UCSD-AML1 (cell line): ENCODE data around the gene AGFG1.

Experiments used
- DNase-seq: peaks from one replicate; lab custom pipeline; 2025; ENCODE audit not compliant: unreplicated experiment; lab: John Stamatoyannopoulos, UW

Gene AGFG1, protein sequence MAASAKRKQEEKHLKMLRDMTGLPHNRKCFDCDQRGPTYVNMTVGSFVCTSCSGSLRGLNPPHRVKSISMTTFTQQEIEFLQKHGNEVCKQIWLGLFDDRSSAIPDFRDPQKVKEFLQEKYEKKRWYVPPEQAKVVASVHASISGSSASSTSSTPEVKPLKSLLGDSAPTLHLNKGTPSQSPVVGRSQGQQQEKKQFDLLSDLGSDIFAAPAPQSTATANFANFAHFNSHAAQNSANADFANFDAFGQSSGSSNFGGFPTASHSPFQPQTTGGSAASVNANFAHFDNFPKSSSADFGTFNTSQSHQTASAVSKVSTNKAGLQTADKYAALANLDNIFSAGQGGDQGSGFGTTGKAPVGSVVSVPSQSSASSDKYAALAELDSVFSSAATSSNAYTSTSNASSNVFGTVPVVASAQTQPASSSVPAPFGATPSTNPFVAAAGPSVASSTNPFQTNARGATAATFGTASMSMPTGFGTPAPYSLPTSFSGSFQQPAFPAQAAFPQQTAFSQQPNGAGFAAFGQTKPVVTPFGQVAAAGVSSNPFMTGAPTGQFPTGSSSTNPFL

GRCh38 chr2:227471924-227472264 is at the start of gene AGFG1:
Gene AGFG1, plus strand, starts transcription at chr2:227472156. Its CDS starts 266 bp downstream, at chr2:227472422.
- peak; percentile 88 for DNase-seq

DNA sequence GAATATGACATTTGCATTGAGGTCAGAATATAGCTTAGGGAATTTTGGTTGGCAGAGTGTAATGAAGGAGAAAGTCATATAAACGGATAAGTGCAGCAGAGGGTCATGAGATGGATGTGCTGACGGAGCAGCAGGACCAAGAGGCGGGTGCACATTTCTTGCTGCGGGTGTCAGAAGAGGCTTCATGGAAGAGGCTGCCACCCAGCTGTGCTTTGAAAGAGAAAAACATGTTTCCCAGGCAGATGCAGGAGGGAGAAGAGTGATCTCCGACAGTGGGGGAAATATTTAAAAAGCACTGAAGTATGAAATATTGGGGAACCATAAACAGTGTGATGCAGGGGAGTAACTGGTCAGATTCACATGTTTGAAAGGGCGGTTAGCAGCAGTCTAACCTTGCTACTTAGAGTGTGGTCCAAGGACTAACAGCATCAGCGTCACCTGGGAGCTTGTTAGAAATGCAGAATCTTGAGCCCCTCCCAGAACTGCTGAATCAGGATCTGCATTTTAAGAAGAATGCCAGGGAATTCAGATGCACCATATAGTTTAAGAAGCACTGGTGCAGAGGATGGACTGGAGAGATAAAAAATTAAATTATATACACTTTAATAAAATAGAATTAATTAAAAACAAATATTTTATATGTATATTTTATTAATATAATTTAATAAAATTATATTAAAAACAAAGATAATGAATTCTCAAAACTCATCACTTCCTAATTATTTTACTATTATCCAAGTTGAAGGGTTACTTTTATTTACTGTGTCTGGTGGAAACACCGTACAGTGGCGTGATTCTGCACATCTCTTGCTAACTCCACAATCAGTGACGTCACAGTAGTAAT is 48.1 kb upstream of the AGFG1 start:
- DNase-seq: no peak

- DNase-seq: no peak
Observed at GRCh38 chr2:227428731-227429285, 43.1 kb upstream of the AGFG1 start.

DNA sequence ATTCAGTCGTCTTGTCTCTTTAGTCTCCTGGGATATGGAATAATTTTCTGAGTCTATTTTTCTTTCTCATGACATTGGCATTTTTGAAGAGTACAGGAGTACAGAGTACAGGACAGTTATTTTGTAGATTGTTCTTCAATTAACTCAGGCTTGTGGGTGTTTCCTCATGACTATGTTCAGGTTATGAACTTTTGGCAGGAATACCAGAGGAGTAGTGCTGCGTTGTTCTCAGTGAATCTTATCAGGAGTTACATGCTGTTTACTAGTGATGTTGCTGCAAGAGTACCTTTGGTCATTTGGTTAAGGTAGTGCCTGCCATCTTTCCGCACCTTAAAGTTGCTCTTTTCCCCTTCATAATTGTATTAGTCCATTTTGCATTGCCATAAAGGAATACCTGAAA is 41.3 kb upstream of the AGFG1 start:
- DNase-seq: no peak

DNA sequence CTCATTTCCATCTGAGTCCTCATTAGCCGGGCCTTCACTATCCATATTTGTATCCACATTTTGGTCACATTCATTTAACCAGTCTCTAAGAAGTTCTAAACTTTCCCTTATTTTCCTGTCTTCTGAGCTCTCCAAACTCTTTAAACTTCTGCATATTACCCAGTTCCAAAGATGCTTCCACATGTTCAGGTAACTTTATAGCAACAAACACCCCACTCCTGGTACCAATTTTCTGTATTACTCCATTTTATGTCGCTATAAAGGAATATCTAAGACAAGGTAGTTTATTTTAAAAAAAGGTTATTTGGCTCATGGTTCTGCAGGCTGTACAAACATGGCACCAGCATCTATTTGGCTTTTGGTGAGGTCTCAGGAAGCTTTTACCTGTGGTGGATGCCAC is 38.8 kb upstream of the AGFG1 start:
- DNase-seq: no peak

- no peak for DNase-seq
Observed at GRCh38 chr2:227436436-227437174, 35.4 kb upstream of the AGFG1 start.

DNA sequence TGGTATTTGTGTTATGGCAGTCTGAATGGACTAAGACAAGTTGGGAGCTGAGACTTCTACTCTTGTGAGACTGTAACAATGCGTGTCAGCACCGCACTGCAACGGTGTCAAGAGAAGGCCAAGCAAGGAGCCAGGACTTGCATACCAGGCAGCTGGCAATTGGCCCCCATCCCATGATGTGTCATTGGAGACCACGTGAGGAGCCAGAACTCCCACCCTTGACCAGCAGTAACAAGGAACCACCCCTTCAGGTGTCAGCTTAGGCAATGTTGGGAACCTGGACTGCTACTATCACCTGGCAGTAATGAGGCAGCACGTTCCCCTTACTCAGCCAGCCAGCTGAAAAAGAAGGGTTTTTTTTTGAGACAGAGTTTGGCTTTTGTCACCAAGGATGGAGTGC is 32.7 kb upstream of the AGFG1 start:
- no peak for DNase-seq

GRCh38 chr2:227442639-227443038 is 29.3 kb upstream of the AGFG1 start:
- no peak for DNase-seq

GRCh38 chr2:227443889-227444568 is 27.9 kb upstream of the AGFG1 start:
- DNase-seq: no peak

DNA sequence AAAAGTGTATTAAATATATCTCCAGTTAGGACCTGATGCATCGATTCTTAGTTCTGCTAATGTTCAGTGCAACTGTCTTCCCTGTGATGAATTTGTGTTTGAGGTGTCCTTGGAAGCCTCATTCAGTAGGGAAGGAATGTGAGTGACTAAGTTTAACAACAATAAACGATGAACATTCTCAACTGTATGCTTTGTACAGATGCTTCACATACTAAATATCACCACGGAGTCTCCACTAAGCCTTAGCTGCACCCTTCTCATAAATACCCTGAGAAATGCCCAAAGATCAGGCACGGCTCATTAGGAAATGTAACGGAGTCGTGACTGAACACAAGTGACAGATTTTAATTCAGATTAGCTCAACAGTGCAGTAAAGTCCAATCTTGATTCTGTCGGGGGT is 24.4 kb upstream of the AGFG1 start:
- DNase-seq: no peak

DNA sequence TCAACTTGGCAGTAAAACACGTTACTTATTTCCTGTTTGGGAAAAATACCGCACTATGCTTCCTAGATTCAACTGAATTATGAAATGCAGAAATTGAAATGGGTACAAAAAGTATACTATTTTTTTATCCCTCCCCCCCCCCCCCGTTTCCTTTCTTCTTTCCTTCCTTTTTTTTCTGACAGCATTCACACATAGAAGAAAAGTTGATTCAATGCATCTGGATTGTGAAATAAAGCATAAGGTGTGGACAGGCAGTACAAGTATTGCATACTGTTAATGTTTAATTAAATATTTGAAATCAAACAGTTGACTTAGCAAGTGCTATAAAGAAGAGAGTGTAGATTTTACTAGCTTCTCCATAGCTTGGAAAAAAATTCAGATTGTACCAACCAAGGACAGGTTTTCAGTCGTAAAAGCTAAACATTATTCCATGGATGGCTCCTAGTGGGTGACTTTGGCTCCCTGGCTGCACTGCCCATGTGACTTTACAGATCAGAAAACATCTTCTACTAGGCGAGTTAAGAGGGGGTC is 21.6 kb upstream of the AGFG1 start:
- no peak for DNase-seq

- DNase-seq: no peak
Observed at GRCh38 chr2:227450926-227451654, 20.9 kb upstream of the AGFG1 start.

GRCh38 chr2:227451655-227451992 is 20.3 kb upstream of the AGFG1 start:
- no peak for DNase-seq

DNA sequence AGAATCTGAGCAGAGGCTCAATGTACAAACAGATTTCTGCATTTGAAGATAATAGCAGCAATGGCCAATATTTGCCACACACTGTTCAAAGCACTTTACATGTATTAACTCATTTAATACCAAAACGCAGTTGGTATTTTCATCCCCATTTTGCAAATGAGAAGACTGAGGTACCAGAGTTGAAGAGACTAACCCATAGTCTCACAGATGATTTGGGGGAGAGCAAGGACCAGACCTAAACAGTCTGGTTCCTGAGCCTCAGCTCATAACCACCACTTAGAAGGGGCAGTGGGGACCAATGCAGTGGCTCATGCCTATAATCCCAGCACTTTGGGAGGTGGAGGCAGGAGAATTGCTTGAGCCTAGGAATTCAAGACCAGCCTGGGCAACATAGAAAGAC is 18.1 kb upstream of the AGFG1 start:
- DNase-seq: no peak

DNA sequence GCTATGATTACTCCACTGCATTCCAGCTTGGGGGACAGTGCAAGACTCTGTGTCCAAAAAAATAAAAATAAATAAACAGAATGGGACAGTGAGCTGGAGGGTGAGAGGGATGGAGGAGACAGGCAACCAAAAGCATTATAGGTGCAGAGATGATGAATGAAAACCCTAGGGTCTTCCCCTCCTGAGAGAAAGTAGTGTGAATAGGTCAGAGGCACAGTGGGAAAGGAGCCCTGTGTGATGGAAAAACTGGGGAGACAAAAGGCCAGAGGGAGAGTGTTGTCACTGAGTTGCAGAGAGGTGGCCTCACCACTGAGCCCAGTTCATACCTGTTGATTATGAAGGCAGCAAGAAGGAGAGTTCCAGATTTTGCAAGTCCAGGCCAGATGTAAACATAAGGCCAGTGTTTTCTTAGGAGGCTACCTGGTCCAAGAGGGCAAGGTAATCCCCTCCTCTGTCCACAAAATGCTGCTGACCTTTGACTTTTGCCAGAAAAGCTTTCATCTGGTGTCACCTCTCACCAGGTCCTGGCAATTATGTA is 17.6 kb upstream of the AGFG1 start:
- DNase-seq: no peak

GRCh38 chr2:227455200-227455599 is 16.8 kb upstream of the AGFG1 start:
- no peak for DNase-seq

- no peak for DNase-seq
Observed at GRCh38 chr2:227456102-227456501, 15.9 kb upstream of the AGFG1 start.

DNA sequence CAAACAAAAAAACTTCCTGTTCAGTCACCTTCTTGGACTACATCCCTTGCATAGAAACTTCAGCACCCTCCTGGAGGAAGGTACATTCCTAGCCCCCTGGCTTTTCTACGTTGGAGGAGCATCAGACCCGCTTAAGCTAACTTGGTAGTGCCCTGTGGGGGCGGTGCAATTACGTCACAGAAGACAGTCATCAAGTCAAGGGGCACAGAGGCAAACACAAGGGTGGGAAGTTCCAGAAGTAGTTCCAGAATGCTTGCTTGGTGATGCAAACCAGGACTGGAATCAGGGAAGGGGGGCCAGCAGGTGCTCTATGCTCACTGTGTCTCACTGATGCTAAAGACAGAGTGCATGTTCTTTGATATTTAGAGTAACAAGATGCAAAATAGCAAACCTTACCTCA is 15.2 kb upstream of the AGFG1 start:
- DNase-seq: no peak

DNA sequence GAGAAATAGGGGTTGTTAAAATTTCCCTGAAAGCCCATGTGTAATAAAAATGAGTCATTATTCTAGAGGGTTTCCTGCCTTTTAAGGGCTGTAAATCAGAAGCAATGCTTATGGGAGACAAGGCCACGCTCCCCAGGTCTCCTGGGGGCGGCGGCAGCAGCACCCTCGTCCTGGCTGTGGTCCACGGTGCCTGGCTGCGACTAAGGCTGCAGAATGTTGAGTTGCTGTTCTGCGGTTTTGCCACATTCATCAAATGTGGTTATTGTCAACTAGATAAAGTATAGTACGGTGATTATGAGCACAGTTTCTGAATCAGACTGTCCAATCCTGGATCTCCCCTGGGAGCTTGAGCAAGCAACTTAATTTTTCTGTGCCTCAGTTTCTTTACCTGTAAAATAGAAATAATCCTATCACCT is 11.9 kb upstream of the AGFG1 start:
- peak; percentile 49 for DNase-seq
